ENCODE results near the gene WDR93.
"Not testable (repeated sequence)": the region's sequence is repeated elsewhere in the genome, so short reads cannot be mapped to it uniquely, and the experiment has no call there.

The WDR93 gene

GRCh38 chr15:89778861-89779260 lies 88.2 kb downstream of the WDR93 start:
- Mint-ChIP-seq H3K9me3 (no peaks in the 10 kb centered on the region), H3K4me1 (ENCODE audit: low read depth in 2 of 2) (no peaks in the 10 kb centered on the region), H3K4me3 (no peak overlapping the region), H3K27ac (no peak overlapping the region), H3K27me3 (peaks cover 21 to 43% of the 10 kb centered on the region in 2 donors), H3K36me3 (ENCODE audit: insufficient read depth) (peaks cover 5% of the 10 kb centered on the region)
- no peak for ATAC-seq (replicated peaks)
- DNase-seq: no peak

- no peaks in the 10 kb centered on the region for H3K4me1 Mint-ChIP-seq (ENCODE audit: low read depth in 2 of 2)
- no peak for ATAC-seq (replicated peaks)
- no peak overlapping the region for H3K4me3 Mint-ChIP-seq
- DNase-seq: no peak
- no peaks in the 10 kb centered on the region for H3K9me3 Mint-ChIP-seq
- peaks cover 33 to 43% of the 10 kb centered on the region in 2 donors for H3K27me3 Mint-ChIP-seq
- no peak overlapping the region for H3K27ac Mint-ChIP-seq
- peaks cover 5% of the 10 kb centered on the region for H3K36me3 Mint-ChIP-seq (ENCODE audit: insufficient read depth)
Measured at GRCh38 chr15:89780601-89781000, 90.0 kb downstream of the WDR93 start.

- no peak for DNase-seq
- Mint-ChIP-seq H3K4me3 (no peak overlapping the region), H3K36me3 (ENCODE audit: insufficient read depth) (peaks cover 5% of the 10 kb centered on the region), H3K27me3 (peaks cover 37 to 43% of the 10 kb centered on the region in 2 donors), H3K9me3 (no peaks in the 10 kb centered on the region), H3K4me1 (ENCODE audit: low read depth in 2 of 2) (no peaks in the 10 kb centered on the region), H3K27ac (no peak overlapping the region)
- ATAC-seq (replicated peaks): peak; percentile 32
Measured at GRCh38 chr15:89781055-89781454, 90.4 kb downstream of the WDR93 start.

GRCh38 chr15:89781891-89782618 lies 91.4 kb downstream of the WDR93 start:
- no peaks in the 10 kb centered on the region for H3K4me1 Mint-ChIP-seq (ENCODE audit: low read depth in 2 of 2)
- peaks cover 3% of the 10 kb centered on the region for H3K36me3 Mint-ChIP-seq (ENCODE audit: insufficient read depth)
- H3K27ac Mint-ChIP-seq: no peak overlapping the region
- no peak overlapping the region for H3K4me3 Mint-ChIP-seq
- H3K9me3 Mint-ChIP-seq: no peaks in the 10 kb centered on the region
- DNase-seq (no peak), ATAC-seq (replicated peaks) (peak; percentile 36)
- H3K27me3 Mint-ChIP-seq: peaks cover 37 to 41% of the 10 kb centered on the region in 2 donors

- not testable (repeated sequence) for H3K27ac Mint-ChIP-seq; H3K4me1 Mint-ChIP-seq (ENCODE audit: low read depth in 2 of 2); ATAC-seq (replicated peaks); H3K36me3 Mint-ChIP-seq (ENCODE audit: insufficient read depth); H3K9me3 Mint-ChIP-seq; DNase-seq; H3K4me3 Mint-ChIP-seq
- H3K27me3 Mint-ChIP-seq: peaks cover 36 to 37% of the 10 kb centered on the region in 2 donors
Measured at GRCh38 chr15:89782619-89782950, 92.0 kb downstream of the WDR93 start.

GRCh38 chr15:89783111-89783860 lies 92.7 kb downstream of the WDR93 start:
- no peaks in the 10 kb centered on the region for H3K4me1 Mint-ChIP-seq (ENCODE audit: low read depth in 2 of 2)
- H3K36me3 Mint-ChIP-seq (ENCODE audit: insufficient read depth): no peaks in the 10 kb centered on the region
- no peak overlapping the region for H3K27ac Mint-ChIP-seq

GRCh38 chr15:89783861-89784685 lies 93.5 kb downstream of the WDR93 start:
- Mint-ChIP-seq H3K27me3 (peaks cover 31 to 38% of the 10 kb centered on the region in 2 donors), H3K36me3 (ENCODE audit: insufficient read depth) (no peaks in the 10 kb centered on the region), H3K9me3 (peaks cover 5 to 7% of the 10 kb centered on the region in 2 donors), H3K4me3 (no peak overlapping the region), H3K27ac (no peak overlapping the region), H3K4me1 (ENCODE audit: low read depth in 2 of 2) (no peaks in the 10 kb centered on the region)
- DNase-seq (no peak), ATAC-seq (replicated peaks) (no peak)

More at GRCh38 chr15:89783111-89783860, 92.7 kb downstream of the WDR93 start:
- Mint-ChIP-seq H3K4me3 (no peak overlapping the region), H3K9me3 (peaks cover 4% of the 10 kb centered on the region in 2 donors), H3K27me3 (peaks cover 35 to 36% of the 10 kb centered on the region in 2 donors)
- ATAC-seq (replicated peaks): no peak
- DNase-seq: no peak

GRCh38 chr15:89784686-89784960 lies 94.0 kb downstream of the WDR93 start:
- no peaks in the 10 kb centered on the region for H3K36me3 Mint-ChIP-seq (ENCODE audit: insufficient read depth)
- H3K27ac Mint-ChIP-seq: no peak overlapping the region
- peaks cover 28 to 38% of the 10 kb centered on the region in 2 donors for H3K27me3 Mint-ChIP-seq
- no peak for ATAC-seq (replicated peaks)
- DNase-seq: no peak
- H3K9me3 Mint-ChIP-seq: peaks cover 5 to 7% of the 10 kb centered on the region in 2 donors
- H3K4me1 Mint-ChIP-seq (ENCODE audit: low read depth in 2 of 2): no peaks in the 10 kb centered on the region
- no peak overlapping the region for H3K4me3 Mint-ChIP-seq

GRCh38 chr15:89785064-89785773 lies 94.6 kb downstream of the WDR93 start:
- no peak overlapping the region for H3K4me3 Mint-ChIP-seq
- no peaks in the 10 kb centered on the region for H3K36me3 Mint-ChIP-seq (ENCODE audit: insufficient read depth)
- H3K4me1 Mint-ChIP-seq (ENCODE audit: low read depth in 2 of 2): no peaks in the 10 kb centered on the region
- DNase-seq (no peak), ATAC-seq (replicated peaks) (no peak)
- H3K27ac Mint-ChIP-seq: no peak overlapping the region
- peaks cover 28 to 38% of the 10 kb centered on the region in 2 donors for H3K27me3 Mint-ChIP-seq
- H3K9me3 Mint-ChIP-seq: peaks cover 5 to 7% of the 10 kb centered on the region in 2 donors

- DNase-seq (no peak), ATAC-seq (replicated peaks) (no peak)
- H3K9me3 Mint-ChIP-seq: peaks cover 5 to 7% of the 10 kb centered on the region in 2 donors
- H3K4me1 Mint-ChIP-seq (ENCODE audit: low read depth in 2 of 2): no peaks in the 10 kb centered on the region
- no peaks in the 10 kb centered on the region for H3K36me3 Mint-ChIP-seq (ENCODE audit: insufficient read depth)
- no peak overlapping the region for H3K4me3 Mint-ChIP-seq
- H3K27ac Mint-ChIP-seq: no peak overlapping the region
- H3K27me3 Mint-ChIP-seq: peaks cover 28 to 38% of the 10 kb centered on the region in 2 donors
Measured at GRCh38 chr15:89785774-89786140, 95.1 kb downstream of the WDR93 start.

- no peaks in the 10 kb centered on the region for H3K36me3 Mint-ChIP-seq (ENCODE audit: insufficient read depth)
- no peak overlapping the region for H3K4me3 Mint-ChIP-seq
- no peak for DNase-seq
- H3K9me3 Mint-ChIP-seq: peaks cover 5 to 7% of the 10 kb centered on the region in 2 donors
- no peak overlapping the region for H3K27ac Mint-ChIP-seq
- peaks cover 37 to 42% of the 10 kb centered on the region in 2 donors for H3K27me3 Mint-ChIP-seq
- ATAC-seq (replicated peaks): no peak
- no peaks in the 10 kb centered on the region for H3K4me1 Mint-ChIP-seq (ENCODE audit: low read depth in 2 of 2)
Measured at GRCh38 chr15:89787944-89788343, 97.3 kb downstream of the WDR93 start.

GRCh38 chr15:89788585-89788984 lies 98.0 kb downstream of the WDR93 start:
- not testable (repeated sequence) for H3K4me3 Mint-ChIP-seq; DNase-seq; ATAC-seq (replicated peaks); H3K4me1 Mint-ChIP-seq (ENCODE audit: low read depth in 2 of 2); H3K36me3 Mint-ChIP-seq (ENCODE audit: insufficient read depth); H3K27ac Mint-ChIP-seq; H3K9me3 Mint-ChIP-seq
- H3K27me3 Mint-ChIP-seq: peaks cover 37 to 46% of the 10 kb centered on the region in 2 donors

- Mint-ChIP-seq H3K27ac (no peak overlapping the region), H3K27me3 (peaks cover 28 to 46% of the 10 kb centered on the region in 2 donors), H3K4me1 (ENCODE audit: low read depth in 2 of 2) (no peaks in the 10 kb centered on the region), H3K4me3 (no peak overlapping the region), H3K36me3 (ENCODE audit: insufficient read depth) (no peaks in the 10 kb centered on the region), H3K9me3 (peaks cover 5 to 7% of the 10 kb centered on the region in 2 donors)
- DNase-seq: no peak
- no peak for ATAC-seq (replicated peaks)
Measured at GRCh38 chr15:89790206-89790605, 99.6 kb downstream of the WDR93 start.

Data from effector memory CD8-positive, alpha-beta T cell (primary cell).